WTC11 (cell line): ENCODE results near the gene CCL4. TPM values are rescaled to one million over a fixed set of nuclear protein-coding genes. Genes with fewer than 3 reads are reported as not detected.
"Not testable (repeated sequence)": the region's sequence is repeated elsewhere in the genome, so short reads cannot be mapped to it uniquely, and the experiment has no call there.

Source experiments
- ATAC-seq: fragments of 200-7000 bp; cut with Tn5 transposase; 2 replicates; pipeline ENCODE4 v1.10.0; 2021; ENCODE audit warnings: mild to moderate bottlenecking, moderate library complexity
- CTCF ChIA-PET: fragments of 300-600 bp; sonication (Branson Sonifier 250); formaldehyde crosslinking; loops from one replicate; lab custom pipeline; 2021; ENCODE audit warnings: antibody characterized with exemption; lab: Charles Lee
- POLR2A ChIA-PET: fragments of 350-600 bp; sonication (Branson Sonifier 250); formaldehyde crosslinking; loops from one replicate; lab custom pipeline; 2021; ENCODE audit warnings: antibody characterized with exemption; lab: Charles Lee
- DNase-seq: peaks from one replicate; pipeline ENCODE4 v3.0.0; 2021; ENCODE audit warnings: low spot score
- H3K27ac Mint-ChIP-seq: 2 replicates; pipeline ENCODE4 v1.8.0; 2021; ENCODE audit warnings: mixed read lengths
- H3K27me3 Mint-ChIP-seq: 2 replicates; pipeline ENCODE4 v1.8.0; 2021; ENCODE audit warnings: low read depth, mild to moderate bottlenecking, moderate library complexity, mixed read lengths
- H3K36me3 Mint-ChIP-seq: 2 replicates; pipeline ENCODE4 v1.8.0; 2021; ENCODE audit warnings: mixed read lengths
- H3K4me1 Mint-ChIP-seq: 2 replicates; pipeline ENCODE4 v1.8.0; 2022; ENCODE audit warnings: mixed read lengths
- H3K4me3 Mint-ChIP-seq: 2 replicates; pipeline ENCODE4 v1.8.0; 2021; ENCODE audit warnings: mild to moderate bottlenecking, moderate library complexity, mixed read lengths
- H3K9me3 Mint-ChIP-seq: 2 replicates; pipeline ENCODE4 v1.8.0; 2021; ENCODE audit warnings: mixed read lengths
- AR ChIP-seq: fragments of 250-450 bp; sonication (Bioruptor Pico); IDR thresholded peaks from 2 replicates; pipeline ENCODE4 v1.9.0; 2021; ENCODE audit warnings: mild to moderate bottlenecking
- ATF2 ChIP-seq: sonication (generic); formaldehyde crosslinking; IDR thresholded peaks from 2 replicates; pipeline ENCODE4 v1.8.1; 2022; ENCODE audit warnings: low read depth, missing genetic modification reagents, borderline replicate concordance
- CTCF ChIP-seq: fragments of 200-600 bp; IDR thresholded peaks from 2 replicates; pipeline ENCODE4 v1.8.0; 2022; ENCODE audit warnings: antibody characterized with exemption
- ELF4 ChIP-seq: sonication (generic); formaldehyde crosslinking; IDR thresholded peaks from 2 replicates; pipeline ENCODE4 v1.8.1; 2022; ENCODE audit warnings: low read depth, mild to moderate bottlenecking, moderate library complexity, missing genetic modification reagents
- EMX1 ChIP-seq: fragments of 250-450 bp; sonication (Bioruptor Pico); IDR thresholded peaks from 2 replicates; pipeline ENCODE4 v1.8.0; 2021; ENCODE audit warnings: mild to moderate bottlenecking
- GTF2I ChIP-seq: fragments of 250-450 bp; sonication (Bioruptor Pico); conservative IDR thresholded peaks from 2 replicates; pipeline ENCODE4 v1.4.0; 2021; ENCODE audit warnings: mild to moderate bottlenecking
- MAX ChIP-seq: sonication (generic); formaldehyde crosslinking; IDR thresholded peaks from 2 replicates; pipeline ENCODE4 v1.8.0; 2022; ENCODE audit warnings: mild to moderate bottlenecking, missing genetic modification reagents
- MYBL2 ChIP-seq: sonication (generic); formaldehyde crosslinking; IDR thresholded peaks from 2 replicates; pipeline ENCODE4 v1.8.1; 2023; ENCODE audit warnings: mild to moderate bottlenecking, moderate library complexity, missing genetic modification reagents
- NFE2L1 ChIP-seq: sonication (generic); formaldehyde crosslinking; IDR thresholded peaks from 2 replicates; pipeline ENCODE4 v1.8.1; 2023; ENCODE audit warnings: missing genetic modification reagents
- NR2C2 ChIP-seq: sonication (generic); formaldehyde crosslinking; IDR thresholded peaks from 2 replicates; pipeline ENCODE4 v1.8.0; 2022; ENCODE audit warnings: mild to moderate bottlenecking, missing genetic modification reagents
- OVOL2 ChIP-seq: fragments of 250-450 bp; sonication (Bioruptor Pico); IDR thresholded peaks from 2 replicates; pipeline ENCODE4 v1.9.0; 2021; ENCODE audit warnings: mild to moderate bottlenecking, borderline replicate concordance
- SOX15 ChIP-seq: fragments of 250-450 bp; sonication (Bioruptor Pico); IDR thresholded peaks from 2 replicates; pipeline ENCODE4 v1.9.0; 2021; ENCODE audit warnings: mild to moderate bottlenecking
- SP1 ChIP-seq: sonication (generic); formaldehyde crosslinking; conservative IDR thresholded peaks from 2 replicates; pipeline ENCODE4 v1.8.1; 2022; ENCODE audit warnings: missing genetic modification reagents
- ZBTB43 ChIP-seq: sonication (generic); formaldehyde crosslinking; IDR thresholded peaks from 2 replicates; pipeline ENCODE4 v1.8.1; 2023; ENCODE audit warnings: mild to moderate bottlenecking, missing genetic modification reagents
- ZNF121 ChIP-seq: sonication (generic); formaldehyde crosslinking; IDR thresholded peaks from 2 replicates; pipeline ENCODE4 v1.8.0; 2023; ENCODE audit warnings: missing genetic modification reagents
- ZNF671 ChIP-seq: fragments of 250-450 bp; sonication (Bioruptor Pico); IDR thresholded peaks from 2 replicates; pipeline ENCODE4 v1.8.0; 2021; ENCODE audit warnings: mild to moderate bottlenecking
- total RNA-seq: library from RNA; stranded (reverse); gene quantifications from 3 replicates; pipeline ENCODE4 v1.2.3, GENCODE V29; 2021

Gene CCL4
- total RNA-seq, 1 experiment from 2014 or later = 0.48 TPM

- no peak for TF ChIP-seq ZBTB43
These were observed 4.0 kb downstream of the CCL4 start (continued) for GRCh38 chr17:36107660-36108059.

- POLR2A ChIA-PET, H3K4me1 Mint-ChIP-seq, ATAC-seq, H3K27me3 Mint-ChIP-seq, DNase-seq, H3K27ac Mint-ChIP-seq, H3K4me3 Mint-ChIP-seq: not testable (repeated sequence)
- CTCF ChIA-PET = interaction anchor here (1.0 kb wide), 1 partner anchor 36 kb away, joined by 3 read pairs; no protein-coding TSS in a partner anchor
- Mint-ChIP-seq H3K36me3 (peaks cover 13% of the 10 kb centered on the region), H3K9me3 (peaks cover 24% of the 10 kb centered on the region)
These were observed 4.6 kb downstream of the CCL4 start for GRCh38 chr17:36108265-36108664.

GRCh38 chr17:36111068-36111490, 7.5 kb downstream of the CCL4 start:
- H3K4me1 Mint-ChIP-seq = no peaks in the 10 kb centered on the region
- H3K27ac Mint-ChIP-seq = no peak overlapping the region
- ATAC-seq (no peak), DNase-seq (no peak)
- H3K27me3 Mint-ChIP-seq = no peaks in the 10 kb centered on the region
- no peak for TF ChIP-seq ZNF121
- TF ChIP-seq GTF2I (CRISPR knock-in tag) = no peak
- TF ChIP-seq ATF2 (CRISPR knock-in tag) = no peak
- TF ChIP-seq ELF4 (CRISPR knock-in tag) = no peak
- TF ChIP-seq AR (CRISPR knock-in tag) = no peak
- no peak for TF ChIP-seq NFE2L1
- no peak for TF ChIP-seq SP1 (CRISPR knock-in tag)
- TF ChIP-seq OVOL2 (CRISPR knock-in tag) = no peak
- no peak for TF ChIP-seq SOX15
- no peak for TF ChIP-seq MYBL2 (CRISPR knock-in tag)
- TF ChIP-seq CTCF = no peak
- no peak for TF ChIP-seq ZNF671 (CRISPR knock-in tag)
- no peak for TF ChIP-seq MAX (CRISPR knock-in tag)
- no peak for TF ChIP-seq NR2C2 (CRISPR knock-in tag)
- no peak for TF ChIP-seq EMX1 (CRISPR knock-in tag)
- H3K36me3 Mint-ChIP-seq = peaks cover 13% of the 10 kb centered on the region
- no peak overlapping the region for H3K4me3 Mint-ChIP-seq
- ChIA-PET POLR2A (no interaction called here), CTCF (interaction anchor here (1.8 kb wide), 1 partner anchor 39 kb away, joined by 8 read pairs; no protein-coding TSS in a partner anchor)
- peaks cover 32% of the 10 kb centered on the region for H3K9me3 Mint-ChIP-seq
